ENCODE results near the gene HYAL3.

HYAL3 gene

DNA sequence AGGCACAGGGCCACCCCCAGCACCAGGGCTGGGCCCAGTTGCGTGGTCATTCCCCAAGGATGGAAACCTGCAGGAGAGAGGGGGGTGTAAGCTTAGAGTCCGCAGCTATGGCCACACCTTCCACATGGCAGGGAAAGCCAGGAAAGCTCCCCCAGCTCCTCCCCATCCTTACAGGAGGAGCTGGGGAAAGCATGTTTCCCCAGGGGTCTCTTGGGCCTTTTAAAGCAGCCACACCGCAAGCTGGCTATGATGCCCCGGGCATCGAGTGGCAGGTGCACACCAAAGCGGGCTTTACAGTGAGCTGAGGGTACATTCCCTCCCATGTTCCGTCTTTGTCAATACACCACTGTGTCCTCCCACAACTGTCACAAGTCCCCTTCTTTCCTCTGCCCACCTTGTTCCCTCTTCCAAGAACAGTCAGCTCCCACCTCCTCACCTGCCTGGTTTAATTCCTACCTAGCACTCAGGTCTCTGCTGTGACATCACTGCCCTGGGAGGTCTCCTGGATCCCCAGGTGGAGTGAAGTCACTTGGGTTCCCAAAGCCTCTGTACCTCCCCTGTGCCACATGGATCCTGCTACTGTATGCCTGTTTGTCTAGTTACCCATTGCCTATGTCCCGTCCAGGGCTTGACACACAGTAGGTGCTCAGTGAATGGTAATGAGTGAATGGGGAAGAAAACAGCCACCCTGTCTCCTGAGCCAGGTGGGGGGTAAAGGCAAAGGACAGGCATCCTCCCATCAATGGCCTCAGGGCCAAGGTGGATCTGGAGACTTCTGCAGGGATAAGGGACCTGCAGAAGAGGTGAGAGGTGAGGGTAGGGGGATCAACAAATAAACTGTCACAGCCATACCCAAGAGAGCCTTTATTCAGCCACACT is 3.4 kb downstream of the HYAL3 start:
- Histone ChIP-seq H3K79me2 (ENCODE audit: insufficient read depth, low read length) (peaks cover 14% of the 10 kb centered on the region), H3K9ac (ENCODE audit: low read length) (no peak overlapping the region), H3K27ac (ENCODE audit: low read depth, low read length) (no peak overlapping the region), H3K9me2 (replicated peaks; ENCODE audit: insufficient read depth, low read length) (no peaks in the 10 kb centered on the region), H3F3A (ENCODE audit: insufficient read depth) (no peaks in the 10 kb centered on the region), H3K36me3 (ENCODE audit: low read length) (no peaks in the 10 kb centered on the region), H3K27me3 (ENCODE audit: low read length) (no peaks in the 10 kb centered on the region), H2AFZ (ENCODE audit: low read depth, low read length, severe bottlenecking) (no peak overlapping the region), H4K20me1 (ENCODE audit: low read depth, low read length) (no peaks in the 10 kb centered on the region), H3K4me3 (ENCODE audit: insufficient read depth, low read length, poor library complexity, severe bottlenecking) (no peak overlapping the region), H3K4me2 (ENCODE audit: low read depth, low read length, poor library complexity, severe bottlenecking) (no peak overlapping the region), H3K9me3 (ENCODE audit: insufficient read depth, low read length) (no peaks in the 10 kb centered on the region)
- TF ChIP-seq, protein P1, sequence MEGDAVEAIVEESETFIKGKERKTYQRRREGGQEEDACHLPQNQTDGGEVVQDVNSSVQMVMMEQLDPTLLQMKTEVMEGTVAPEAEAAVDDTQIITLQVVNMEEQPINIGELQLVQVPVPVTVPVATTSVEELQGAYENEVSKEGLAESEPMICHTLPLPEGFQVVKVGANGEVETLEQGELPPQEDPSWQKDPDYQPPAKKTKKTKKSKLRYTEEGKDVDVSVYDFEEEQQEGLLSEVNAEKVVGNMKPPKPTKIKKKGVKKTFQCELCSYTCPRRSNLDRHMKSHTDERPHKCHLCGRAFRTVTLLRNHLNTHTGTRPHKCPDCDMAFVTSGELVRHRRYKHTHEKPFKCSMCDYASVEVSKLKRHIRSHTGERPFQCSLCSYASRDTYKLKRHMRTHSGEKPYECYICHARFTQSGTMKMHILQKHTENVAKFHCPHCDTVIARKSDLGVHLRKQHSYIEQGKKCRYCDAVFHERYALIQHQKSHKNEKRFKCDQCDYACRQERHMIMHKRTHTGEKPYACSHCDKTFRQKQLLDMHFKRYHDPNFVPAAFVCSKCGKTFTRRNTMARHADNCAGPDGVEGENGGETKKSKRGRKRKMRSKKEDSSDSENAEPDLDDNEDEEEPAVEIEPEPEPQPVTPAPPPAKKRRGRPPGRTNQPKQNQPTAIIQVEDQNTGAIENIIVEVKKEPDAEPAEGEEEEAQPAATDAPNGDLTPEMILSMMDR (IDR thresholded peaks at IDR 0.05; ENCODE audit: insufficient read depth, low read length, poor library complexity, severe bottlenecking) = no peak
- no peak for TF ChIP-seq EZH2phosphoT487 (conservative IDR thresholded peaks at IDR 0.05; ENCODE audit: low read length)

GRCh38 chr3:50294492-50295403 is 4.5 kb downstream of the HYAL3 start:
- Histone ChIP-seq H3K79me2 (ENCODE audit: insufficient read depth, low read length) (peaks cover 22% of the 10 kb centered on the region), H3K36me3 (ENCODE audit: low read length) (no peaks in the 10 kb centered on the region), H3F3A (ENCODE audit: insufficient read depth) (no peaks in the 10 kb centered on the region), H2AFZ (ENCODE audit: low read depth, low read length, severe bottlenecking) (no peak overlapping the region), H3K9ac (ENCODE audit: low read length) (no peak overlapping the region), H3K9me2 (replicated peaks; ENCODE audit: insufficient read depth, low read length) (no peaks in the 10 kb centered on the region), H3K4me3 (ENCODE audit: insufficient read depth, low read length, poor library complexity, severe bottlenecking) (no peak overlapping the region), H3K4me2 (ENCODE audit: low read depth, low read length, poor library complexity, severe bottlenecking) (no peak overlapping the region), H3K27me3 (ENCODE audit: low read length) (no peaks in the 10 kb centered on the region), H4K20me1 (ENCODE audit: low read depth, low read length) (no peaks in the 10 kb centered on the region), H3K27ac (ENCODE audit: low read depth, low read length) (no peak overlapping the region), H3K9me3 (ENCODE audit: insufficient read depth, low read length) (no peaks in the 10 kb centered on the region)
- no peak for TF ChIP-seq EZH2phosphoT487 (conservative IDR thresholded peaks at IDR 0.05; ENCODE audit: low read length)
- TF ChIP-seq, protein P1 (IDR thresholded peaks at IDR 0.05; ENCODE audit: insufficient read depth, low read length, poor library complexity, severe bottlenecking) = no peak

DNA sequence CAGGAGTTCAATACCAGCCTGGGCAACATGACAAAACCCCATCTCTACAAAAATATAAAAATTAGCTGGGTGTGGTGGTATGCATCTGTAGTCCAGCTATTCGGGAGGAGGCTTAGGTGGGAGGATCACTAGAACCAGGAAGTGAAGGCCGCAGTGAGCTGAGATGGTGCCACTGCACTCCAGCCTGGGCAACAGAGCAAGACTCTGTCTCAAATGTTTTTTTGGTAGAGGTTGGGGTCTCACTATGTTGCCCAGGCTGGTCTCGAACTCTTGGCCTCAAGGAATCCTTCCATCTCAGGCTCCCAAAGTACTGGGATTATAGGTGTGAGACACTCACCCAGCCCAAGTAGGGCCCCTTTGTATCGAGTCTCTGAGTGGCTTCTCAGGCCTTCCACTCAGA is 5.1 kb downstream of the HYAL3 start:
- no peaks in the 10 kb centered on the region for H3K36me3 ChIP-seq (ENCODE audit: low read length)
- H3F3A ChIP-seq (ENCODE audit: insufficient read depth) = no peaks in the 10 kb centered on the region
- no peak overlapping the region for H3K9ac ChIP-seq (ENCODE audit: low read length)
- no peak overlapping the region for H3K27ac ChIP-seq (ENCODE audit: low read depth, low read length)
- H3K9me2 ChIP-seq (replicated peaks; ENCODE audit: insufficient read depth, low read length) = no peaks in the 10 kb centered on the region
- no peaks in the 10 kb centered on the region for H4K20me1 ChIP-seq (ENCODE audit: low read depth, low read length)
- TF ChIP-seq, protein P1 (IDR thresholded peaks at IDR 0.05; ENCODE audit: insufficient read depth, low read length, poor library complexity, severe bottlenecking) = no peak
- H3K27me3 ChIP-seq (ENCODE audit: low read length) = no peaks in the 10 kb centered on the region
- H3K4me2 ChIP-seq (ENCODE audit: low read depth, low read length, poor library complexity, severe bottlenecking) = no peak overlapping the region
- no peak overlapping the region for H2AFZ ChIP-seq (ENCODE audit: low read depth, low read length, severe bottlenecking)
- peaks cover 22% of the 10 kb centered on the region for H3K79me2 ChIP-seq (ENCODE audit: insufficient read depth, low read length)
- no peak overlapping the region for H3K4me3 ChIP-seq (ENCODE audit: insufficient read depth, low read length, poor library complexity, severe bottlenecking)
- no peaks in the 10 kb centered on the region for H3K9me3 ChIP-seq (ENCODE audit: insufficient read depth, low read length)
